Activated CD4-positive, alpha-beta memory T cell treated with anti-CD3 and anti-CD28 coated beads, Interleukin-2, amount 10 ng/mL, durations not matched to agents 7 days and 5 days (primary cell): ENCODE measurements around the gene MX2. TPM values are rescaled to one million over a fixed set of nuclear protein-coding genes. Genes with fewer than 3 reads are reported as not detected.
A peak's percentile ranks its signal among the peaks of the same experiment; 100 is the strongest.
"Not testable (repeated sequence)": the region's sequence is repeated elsewhere in the genome, so short reads cannot be mapped to it uniquely, and the experiment has no call there.

Source experiments
- CTCF ChIA-PET: fragments of 350-600 bp; sonication (Branson Sonifier 250); formaldehyde crosslinking; loops from one replicate; lab custom pipeline; 2021; ENCODE audit warnings: antibody characterized with exemption, inconsistent platforms; lab: Charles Lee
- POLR2A ChIA-PET: fragments of 350-600 bp; sonication (Branson Sonifier 250); formaldehyde crosslinking; loops from one replicate; lab custom pipeline; 2021; ENCODE audit warnings: antibody characterized with exemption; lab: Charles Lee
- DNase-seq: peaks from one replicate; pipeline ENCODE4 v3.0.0-alpha.2; 2020
- H3K27ac Mint-ChIP-seq: one replicate; pipeline ENCODE4 v1.8.0; 2021; ENCODE audit warnings: mild to moderate bottlenecking, mixed read lengths
- H3K27me3 Mint-ChIP-seq: one replicate; pipeline ENCODE4 v1.8.0; 2021; ENCODE audit warnings: mixed read lengths
- H3K36me3 Mint-ChIP-seq: one replicate; pipeline ENCODE4 v1.8.0; 2021; ENCODE audit warnings: low read depth, mixed read lengths
- H3K4me1 Mint-ChIP-seq: one replicate; pipeline ENCODE4 v1.8.0; 2021; ENCODE audit warnings: mixed read lengths
- H3K4me3 Mint-ChIP-seq: one replicate; pipeline ENCODE4 v1.8.0; 2021; ENCODE audit warnings: mild to moderate bottlenecking, mixed read lengths
- H3K9me3 Mint-ChIP-seq: one replicate; pipeline ENCODE4 v1.8.0; 2021; ENCODE audit warnings: mixed read lengths
- total RNA-seq, 2 experiments: library from RNA; stranded (reverse); gene quantifications; one replicate each; pipeline ENCODE4 v1.2.3, GENCODE V29; 2021

The MX2 gene
- total RNA-seq, 2 experiments from 2014 or later, result 167 to 171 TPM

- Mint-ChIP-seq H3K27ac (no peak overlapping the region), H3K4me1 (no peaks in the 10 kb centered on the region), H3K4me3 (no peak overlapping the region), H3K36me3 (peaks cover 89% of the 10 kb centered on the region), H3K27me3 (no peaks in the 10 kb centered on the region), H3K9me3 (no peaks in the 10 kb centered on the region)
- CTCF ChIA-PET, result no interaction called here
- no peak for DNase-seq
- POLR2A ChIA-PET, result no interaction called here
These were observed 41.5 kb downstream of the MX2 start for GRCh38 chr21:41403331-41403730.

GRCh38 chr21:41403966-41404365 lies 42.1 kb downstream of the MX2 start:
- DNase-seq, result no peak
- no peaks in the 10 kb centered on the region for H3K27me3 Mint-ChIP-seq
- peaks cover 89% of the 10 kb centered on the region for H3K36me3 Mint-ChIP-seq
- no peak overlapping the region for H3K4me3 Mint-ChIP-seq
- no peak overlapping the region for H3K27ac Mint-ChIP-seq
- H3K4me1 Mint-ChIP-seq, result no peaks in the 10 kb centered on the region
- no peaks in the 10 kb centered on the region for H3K9me3 Mint-ChIP-seq
- ChIA-PET POLR2A (no interaction called here), CTCF (no interaction called here)

GRCh38 chr21:41405321-41405720 lies 43.5 kb downstream of the MX2 start:
- peaks cover 89% of the 10 kb centered on the region for H3K36me3 Mint-ChIP-seq
- ChIA-PET CTCF (no interaction called here), POLR2A (interaction anchor here (0.9 kb wide), 1 partner anchor 21 kb away, joined by 3 read pairs; the partner anchor contains the start of gene MX1)
- no peak overlapping the region for H3K4me3 Mint-ChIP-seq
- DNase-seq, result no peak
- no peaks in the 10 kb centered on the region for H3K9me3 Mint-ChIP-seq
- no peaks in the 10 kb centered on the region for H3K4me1 Mint-ChIP-seq
- H3K27ac Mint-ChIP-seq, result no peak overlapping the region
- H3K27me3 Mint-ChIP-seq, result no peaks in the 10 kb centered on the region

- Mint-ChIP-seq H3K36me3 (peaks cover 89% of the 10 kb centered on the region), H3K9me3 (peaks cover 3% of the 10 kb centered on the region), H3K4me3 (no peak overlapping the region), H3K27me3 (peaks cover under 1% of the 10 kb centered on the region), H3K27ac (no peak overlapping the region), H3K4me1 (peaks cover 5% of the 10 kb centered on the region)
- CTCF ChIA-PET, result no interaction called here
- DNase-seq, result no peak
- POLR2A ChIA-PET, result interaction anchor here (0.9 kb wide), 1 partner anchor 20 kb away, joined by 3 read pairs; the partner anchor contains the start of gene MX1
These were observed 44.5 kb downstream of the MX2 start for GRCh38 chr21:41406340-41406739.

GRCh38 chr21:41407541-41408460 lies 46.0 kb downstream of the MX2 start:
- peaks cover 90% of the 10 kb centered on the region for H3K36me3 Mint-ChIP-seq
- H3K27ac Mint-ChIP-seq, result no peak overlapping the region
- POLR2A ChIA-PET, result interaction anchor here (1.0 kb wide), 1 partner anchor 44 kb away, joined by 3 read pairs; no protein-coding TSS in a partner anchor
- H3K9me3 Mint-ChIP-seq, result peaks cover 14% of the 10 kb centered on the region
- CTCF ChIA-PET, result no interaction called here
- DNase-seq, result peak; percentile 9
- H3K4me3 Mint-ChIP-seq, result no peak overlapping the region
- H3K4me1 Mint-ChIP-seq, result peaks cover 9% of the 10 kb centered on the region
- H3K27me3 Mint-ChIP-seq, result peaks cover 13% of the 10 kb centered on the region

- ChIA-PET POLR2A (interaction anchor here (2.3 kb wide), 1 partner anchor 15 kb away, joined by 14 read pairs; the partner anchor contains the start of gene MX1), CTCF (interaction anchor here (1.6 to 2.0 kb wide), 2 partner anchors 8 to 127 kb away, joined by 3 to 9 read pairs; no protein-coding TSS in a partner anchor)
- H3K36me3 Mint-ChIP-seq, result peaks cover 74% of the 10 kb centered on the region
- no peak for DNase-seq
- peaks cover 9% of the 10 kb centered on the region for H3K4me1 Mint-ChIP-seq
- H3K27ac Mint-ChIP-seq, result no peak overlapping the region
- H3K9me3 Mint-ChIP-seq, result peaks cover 26% of the 10 kb centered on the region
- H3K4me3 Mint-ChIP-seq, result no peak overlapping the region
- peaks cover 39% of the 10 kb centered on the region for H3K27me3 Mint-ChIP-seq
These were observed 48.5 kb downstream of the MX2 start for GRCh38 chr21:41410361-41410760.

- H3K4me1 Mint-ChIP-seq, result peaks cover 9% of the 10 kb centered on the region
- H3K27ac Mint-ChIP-seq, result no peak overlapping the region
- POLR2A ChIA-PET, result interaction anchor here (0.7 to 2.3 kb wide), 4 partner anchors 12 to 41 kb away, joined by 3 to 14 read pairs (median 4); partner anchors contain the start of gene MX1
- no peak overlapping the region for H3K4me3 Mint-ChIP-seq
- CTCF ChIA-PET, result interaction anchor here (1.2 to 2.4 kb wide), 6 partner anchors 7 to 127 kb away, joined by 3 to 9 read pairs (median 4); partner anchors contain the start of gene MX1
- peak; percentile 9 for DNase-seq
- peaks cover 74% of the 10 kb centered on the region for H3K36me3 Mint-ChIP-seq
- peaks cover 26% of the 10 kb centered on the region for H3K9me3 Mint-ChIP-seq
- peaks cover 43% of the 10 kb centered on the region for H3K27me3 Mint-ChIP-seq
These were observed 49.1 kb downstream of the MX2 start for GRCh38 chr21:41410767-41411448.

- H3K27me3 Mint-ChIP-seq, result peaks cover 47% of the 10 kb centered on the region
- peaks cover 9% of the 10 kb centered on the region for H3K4me1 Mint-ChIP-seq
- DNase-seq, result peak; percentile 34
- H3K4me3 Mint-ChIP-seq, result no peak overlapping the region
- H3K9me3 Mint-ChIP-seq, result peaks cover 26% of the 10 kb centered on the region
- peaks cover 67% of the 10 kb centered on the region for H3K36me3 Mint-ChIP-seq
- ChIA-PET CTCF (interaction anchor here (1.0 to 2.4 kb wide), 6 partner anchors 10 to 128 kb away, joined by 3 to 9 read pairs (median 4); partner anchors contain the start of gene MX1), POLR2A (interaction anchor here (0.7 to 2.3 kb wide), 5 partner anchors 11 to 41 kb away, joined by 3 to 14 read pairs (median 4); partner anchors contain the start of gene MX1)
- no peak overlapping the region for H3K27ac Mint-ChIP-seq
These were observed 49.7 kb downstream of the MX2 start for GRCh38 chr21:41411449-41412089.

- not testable (repeated sequence) for H3K27ac Mint-ChIP-seq, DNase-seq, H3K4me3 Mint-ChIP-seq
- ChIA-PET CTCF (interaction anchor here (0.9 to 1.6 kb wide), 3 partner anchors 8 to 134 kb away, joined by 3 to 5 read pairs (median 3); no protein-coding TSS in a partner anchor), POLR2A (interaction anchor here (0.8 to 2.4 kb wide), 4 partner anchors 8 to 56 kb away, joined by 4 to 17 read pairs (median 10); partner anchors contain the start of genes MX1 and MX2)
- H3K4me1 Mint-ChIP-seq, result peaks cover 33% of the 10 kb centered on the region
- peaks cover 20% of the 10 kb centered on the region for H3K9me3 Mint-ChIP-seq
- peaks cover 37% of the 10 kb centered on the region for H3K27me3 Mint-ChIP-seq
- peaks cover 22% of the 10 kb centered on the region for H3K36me3 Mint-ChIP-seq
These were observed 55.7 kb downstream of the MX2 start for GRCh38 chr21:41417505-41417904.

GRCh38 chr21:41418393-41418792 lies 56.6 kb downstream of the MX2 start:
- Mint-ChIP-seq H3K9me3 (peaks cover 12% of the 10 kb centered on the region), H3K27ac (peak overlapping the region; percentile 58), H3K4me1 (peaks cover 42% of the 10 kb centered on the region), H3K36me3 (peaks cover 23% of the 10 kb centered on the region), H3K27me3 (peaks cover 28% of the 10 kb centered on the region), H3K4me3 (no peak overlapping the region)
- DNase-seq, result no peak
- ChIA-PET CTCF (interaction anchor here (0.8 to 1.6 kb wide), 3 partner anchors 8 to 135 kb away, joined by 3 to 5 read pairs (median 3); no protein-coding TSS in a partner anchor), POLR2A (interaction anchor here (0.8 to 2.4 kb wide), 6 partner anchors 8 to 56 kb away, joined by 3 to 17 read pairs (median 5); partner anchors contain the start of genes MX1 and MX2)

- Mint-ChIP-seq H3K27ac (peak overlapping the region; percentile 58), H3K9me3 (peaks cover 9% of the 10 kb centered on the region), H3K4me3 (no peak overlapping the region), H3K27me3 (peaks cover 21% of the 10 kb centered on the region), H3K36me3 (peaks cover 26% of the 10 kb centered on the region), H3K4me1 (peaks cover 49% of the 10 kb centered on the region)
- POLR2A ChIA-PET, result interaction anchor here (0.9 to 2.4 kb wide), 4 partner anchors 8 to 57 kb away, joined by 3 to 17 read pairs (median 9); partner anchors contain the start of gene MX2
- CTCF ChIA-PET, result interaction anchor here (1.1 to 1.2 kb wide), 2 partner anchors 9 to 50 kb away, joined by 3 to 5 read pairs; no protein-coding TSS in a partner anchor
- DNase-seq, result no peak
These were observed 57.3 kb downstream of the MX2 start for GRCh38 chr21:41418956-41419680.
